SIG-M5 (cell line): ENCODE measurements around the gene CNTFR.

Source experiments
- DNase-seq: peaks from one replicate; lab custom pipeline; 2025; lab: John Stamatoyannopoulos, UW

CNTFR gene

DNA sequence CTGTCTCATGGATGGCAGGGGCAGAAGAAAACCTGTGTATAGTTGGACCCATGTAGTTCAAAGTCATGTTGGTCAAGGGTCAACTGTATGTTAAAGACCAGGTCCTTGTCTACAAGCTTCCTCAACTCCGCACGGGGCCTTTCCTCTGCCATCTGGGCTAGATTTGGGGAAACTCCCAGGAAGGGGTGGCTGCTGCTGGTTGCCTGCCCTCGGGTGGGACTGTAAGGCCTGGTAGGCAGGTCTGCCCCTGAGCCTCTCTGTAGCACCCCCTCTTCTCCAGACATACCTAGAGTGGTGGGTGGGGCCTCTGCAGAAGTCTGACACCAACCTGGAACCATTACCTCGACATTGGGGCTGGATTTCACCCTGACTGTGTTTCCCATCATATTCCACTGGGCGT is 82.0 kb downstream of the CNTFR start:
- no peak for DNase-seq

DNA sequence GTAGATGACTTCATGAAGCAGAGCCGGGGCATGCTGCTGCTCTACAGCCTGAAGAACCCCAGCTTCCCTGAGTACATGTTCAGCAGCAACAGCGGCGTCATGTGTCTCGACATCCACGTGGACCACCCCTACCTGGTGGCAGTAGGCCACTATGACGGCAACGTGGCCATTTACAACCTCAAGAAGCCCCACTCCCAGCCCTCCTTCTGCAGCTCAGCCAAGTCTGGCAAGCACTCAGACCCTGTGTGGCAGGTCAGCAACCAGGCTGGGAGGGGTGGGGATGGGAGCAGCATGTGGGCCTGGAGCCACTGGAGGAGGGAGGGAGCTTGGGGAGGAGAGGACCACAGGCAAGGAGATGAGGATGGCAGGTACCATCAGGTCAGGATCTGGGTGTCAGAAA is 82.9 kb downstream of the CNTFR start:
- no peak for DNase-seq

DNA sequence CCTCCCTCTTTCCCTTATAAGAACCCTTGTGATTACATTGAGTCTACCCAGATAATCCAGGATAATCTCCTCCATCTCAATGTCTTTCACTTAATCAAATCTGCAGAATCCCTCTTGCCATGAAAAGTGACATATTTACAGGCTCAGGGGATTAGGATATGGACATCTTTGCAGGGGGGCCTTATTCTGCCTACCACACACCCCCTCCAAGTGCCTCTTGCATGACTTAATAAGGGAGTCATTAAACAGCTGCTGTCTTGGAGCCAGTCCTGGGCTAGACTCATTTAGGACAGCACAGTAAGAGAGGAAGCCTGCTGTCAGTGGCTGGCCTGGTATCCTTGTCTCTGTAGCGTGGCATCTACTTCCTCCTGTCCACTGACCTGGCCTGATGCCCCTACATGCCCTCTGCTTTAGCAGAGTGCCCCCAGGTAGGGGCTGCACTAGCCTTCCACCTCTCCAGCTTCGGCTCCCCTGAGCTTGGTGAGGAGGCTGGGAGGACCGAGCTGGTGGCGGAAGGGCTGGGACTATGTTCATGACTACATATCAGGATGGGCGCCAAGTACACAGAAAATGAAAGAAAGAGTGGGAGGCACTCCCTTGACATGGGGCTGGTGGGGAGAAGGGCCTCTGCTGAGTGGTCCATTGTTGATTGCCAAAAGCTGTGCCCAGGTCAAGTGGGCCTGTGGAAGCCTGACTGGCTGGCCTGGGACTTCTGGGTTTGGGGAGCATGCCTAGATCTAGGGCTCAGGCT is 84.0 kb downstream of the CNTFR start:
- no peak for DNase-seq

DNA sequence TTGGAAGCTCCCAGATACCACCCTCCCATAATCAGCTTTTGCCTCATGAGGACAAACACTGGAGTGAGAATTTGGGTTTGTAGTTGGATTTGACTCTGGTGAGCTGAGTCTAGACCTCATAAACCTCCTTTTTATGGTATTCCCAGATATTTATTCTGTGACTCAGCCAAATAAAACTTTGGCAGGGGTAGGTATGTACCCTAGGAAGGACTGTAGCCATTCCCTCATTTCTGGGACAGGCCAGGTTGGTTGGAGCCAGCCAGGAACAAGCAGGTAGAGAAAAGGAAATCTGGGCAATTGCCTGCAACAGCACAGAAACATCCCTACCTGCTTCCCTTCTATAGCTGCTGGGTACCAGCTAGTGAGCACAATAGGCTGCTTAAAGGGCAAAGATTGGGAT is 86.1 kb downstream of the CNTFR start:
- no peak for DNase-seq

DNA sequence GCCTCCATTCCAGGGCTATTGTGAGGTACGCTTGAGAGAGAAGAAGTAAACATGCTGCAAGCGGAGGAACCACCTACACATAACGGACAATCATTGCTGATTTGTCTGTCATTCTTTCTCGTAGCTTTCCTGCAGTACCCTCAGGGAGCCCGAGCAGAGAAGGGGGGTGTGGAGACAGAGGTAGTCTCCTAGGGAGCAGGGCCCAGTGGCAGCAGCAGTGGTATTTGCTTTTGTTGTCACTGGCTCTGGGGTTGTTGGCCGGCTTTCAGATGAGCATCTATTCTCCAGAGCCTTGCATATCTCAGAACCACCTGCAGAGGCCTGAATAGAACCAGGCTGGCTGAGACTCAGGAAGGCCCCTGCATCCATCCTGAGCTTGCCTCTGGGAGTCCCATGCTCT is 86.6 kb downstream of the CNTFR start:
- no peak for DNase-seq

DNA sequence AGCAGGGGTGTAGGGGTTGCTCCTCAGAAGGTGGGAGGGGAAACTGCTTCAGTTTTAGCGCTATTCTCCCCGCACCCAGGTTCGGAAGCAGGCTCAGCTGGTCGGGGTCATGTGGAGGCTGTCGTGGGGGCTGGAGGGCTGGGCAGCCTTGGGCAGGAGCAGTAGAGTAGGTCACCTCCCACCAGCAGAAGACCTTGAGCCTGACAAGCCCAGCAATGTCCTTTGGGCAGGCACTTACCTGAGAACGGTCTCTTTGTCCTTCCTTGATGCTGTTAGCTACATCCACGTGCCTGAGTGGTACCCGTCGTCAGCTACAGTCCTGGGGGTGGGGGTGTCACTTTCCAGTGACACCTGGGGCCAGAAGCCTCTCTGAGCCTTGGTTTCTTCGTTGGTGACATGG is 87.1 kb downstream of the CNTFR start:
- no peak for DNase-seq

DNA sequence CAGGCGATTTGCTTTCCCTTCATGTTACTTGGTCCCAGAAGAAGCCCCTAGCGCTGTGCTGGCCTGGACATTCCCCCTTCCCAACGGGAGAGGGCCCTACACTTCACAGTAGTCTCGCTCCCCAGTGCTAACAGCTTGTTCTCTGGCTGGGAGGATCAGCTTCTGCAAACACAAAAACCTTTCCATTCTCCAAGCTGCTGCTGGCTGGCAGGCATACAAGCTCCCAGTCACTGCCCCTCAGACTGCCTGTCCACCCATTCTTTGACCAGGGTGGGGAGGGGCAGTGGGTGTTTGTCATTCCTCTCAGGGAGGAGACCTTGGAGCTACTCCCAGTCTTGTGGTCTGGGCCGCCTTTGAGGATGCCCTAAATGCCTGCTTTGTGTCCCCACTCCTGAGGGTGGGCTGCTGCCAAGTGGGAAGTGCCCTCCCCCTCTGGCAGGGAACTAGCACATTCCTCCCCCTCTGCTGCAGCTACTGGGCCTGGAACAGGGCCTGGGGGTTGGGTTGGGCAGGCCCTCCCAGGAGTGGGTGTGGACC is 87.6 kb downstream of the CNTFR start:
- DNase-seq, result no peak
